GM10248 (cell line): ENCODE data around the gene ZNF143.

Experiments used
- CTCF ChIA-PET: fragments of 300-600 bp; sonication (Branson Sonifier 250); formaldehyde crosslinking; extraction: SDS; loops from one replicate; lab custom pipeline; 2021; ENCODE audit warnings: antibody characterized with exemption; lab: Yijun Ruan, JAX
- POLR2A ChIA-PET: fragments of 350-650 bp; sonication (Branson Sonifier 250); formaldehyde crosslinking; extraction: SDS; loops from one replicate; lab custom pipeline; 2020; ENCODE audit warnings: antibody characterized with exemption; lab: Yijun Ruan, JAX
- DNase-seq: peaks from one replicate; pipeline ENCODE4 v3.0.0; 2012; ENCODE audit errors: extremely low spot score
- TF ChIP-seq, protein P1 (sequence below): IDR thresholded peaks from 2 replicates; pipeline ENCODE4 v1.5.1; 2012; ENCODE audit warnings: mild to moderate bottlenecking, low read depth; ENCODE audit errors: extremely low read depth, missing control alignments, control extremely low read depth

ZNF143 gene

DNA sequence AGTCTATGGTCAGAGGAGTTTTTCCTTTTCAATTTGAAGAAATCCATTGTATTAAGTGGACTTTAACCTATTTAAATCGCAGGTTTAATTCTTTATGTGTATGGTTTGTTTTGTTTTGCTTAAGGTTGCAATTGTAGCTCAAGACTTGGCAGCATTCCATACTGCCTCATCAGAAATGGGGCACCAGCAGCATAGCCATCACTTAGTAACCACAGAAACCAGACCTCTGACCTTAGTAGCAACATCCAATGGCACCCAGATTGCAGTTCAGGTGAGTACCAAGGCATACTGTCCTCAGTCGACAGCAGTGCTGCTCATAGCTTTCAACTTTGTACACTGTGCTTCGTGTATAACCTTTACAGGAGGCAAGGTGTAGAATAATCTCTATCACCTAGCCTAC is 64.3 kb downstream of the ZNF143 start:
- POLR2A ChIA-PET = no interaction called here
- TF ChIP-seq, protein P1, sequence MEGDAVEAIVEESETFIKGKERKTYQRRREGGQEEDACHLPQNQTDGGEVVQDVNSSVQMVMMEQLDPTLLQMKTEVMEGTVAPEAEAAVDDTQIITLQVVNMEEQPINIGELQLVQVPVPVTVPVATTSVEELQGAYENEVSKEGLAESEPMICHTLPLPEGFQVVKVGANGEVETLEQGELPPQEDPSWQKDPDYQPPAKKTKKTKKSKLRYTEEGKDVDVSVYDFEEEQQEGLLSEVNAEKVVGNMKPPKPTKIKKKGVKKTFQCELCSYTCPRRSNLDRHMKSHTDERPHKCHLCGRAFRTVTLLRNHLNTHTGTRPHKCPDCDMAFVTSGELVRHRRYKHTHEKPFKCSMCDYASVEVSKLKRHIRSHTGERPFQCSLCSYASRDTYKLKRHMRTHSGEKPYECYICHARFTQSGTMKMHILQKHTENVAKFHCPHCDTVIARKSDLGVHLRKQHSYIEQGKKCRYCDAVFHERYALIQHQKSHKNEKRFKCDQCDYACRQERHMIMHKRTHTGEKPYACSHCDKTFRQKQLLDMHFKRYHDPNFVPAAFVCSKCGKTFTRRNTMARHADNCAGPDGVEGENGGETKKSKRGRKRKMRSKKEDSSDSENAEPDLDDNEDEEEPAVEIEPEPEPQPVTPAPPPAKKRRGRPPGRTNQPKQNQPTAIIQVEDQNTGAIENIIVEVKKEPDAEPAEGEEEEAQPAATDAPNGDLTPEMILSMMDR = no peak
- no peak for DNase-seq
- CTCF ChIA-PET = interaction anchor here (0.6 to 5.9 kb wide), 4 partner anchors 10 to 27 kb away, joined by 3 to 46 read pairs (median 5); no protein-coding TSS in a partner anchor

GRCh38 chr11:9527481-9528135 is 66.8 kb downstream of the ZNF143 start:
- TF ChIP-seq, protein P1 = no peak
- CTCF ChIA-PET = no interaction called here
- no peak for DNase-seq
- POLR2A ChIA-PET = no interaction called here

DNA sequence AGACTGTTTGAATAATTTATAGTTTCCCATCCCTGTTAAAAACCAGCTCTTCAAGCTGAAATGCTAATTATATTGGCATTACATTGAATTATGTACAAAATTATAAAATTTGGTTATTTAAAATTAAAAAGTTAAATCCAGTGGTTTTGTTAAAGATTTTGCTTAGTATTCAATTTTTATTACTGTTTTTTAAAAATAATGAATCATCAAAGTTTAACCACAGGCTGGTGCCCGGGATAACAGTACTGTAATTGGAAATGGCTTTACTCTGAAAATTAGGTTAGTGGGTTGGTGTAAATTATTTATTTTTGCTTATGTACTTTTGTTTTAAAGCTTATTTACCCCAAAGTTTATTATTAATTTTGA is 67.3 kb downstream of the ZNF143 start:
- TF ChIP-seq, protein P1 = no peak
- no peak for DNase-seq
- POLR2A ChIA-PET = no interaction called here
- CTCF ChIA-PET = no interaction called here

GRCh38 chr11:9528573-9529333 is 67.9 kb downstream of the ZNF143 start:
- ChIA-PET POLR2A (no interaction called here), CTCF (interaction anchor here (1.6 to 2.1 kb wide), 2 partner anchors 22 to 53 kb away, joined by 3 to 11 read pairs; no protein-coding TSS in a partner anchor)
- DNase-seq = no peak
- TF ChIP-seq, protein P1 = no peak

DNA sequence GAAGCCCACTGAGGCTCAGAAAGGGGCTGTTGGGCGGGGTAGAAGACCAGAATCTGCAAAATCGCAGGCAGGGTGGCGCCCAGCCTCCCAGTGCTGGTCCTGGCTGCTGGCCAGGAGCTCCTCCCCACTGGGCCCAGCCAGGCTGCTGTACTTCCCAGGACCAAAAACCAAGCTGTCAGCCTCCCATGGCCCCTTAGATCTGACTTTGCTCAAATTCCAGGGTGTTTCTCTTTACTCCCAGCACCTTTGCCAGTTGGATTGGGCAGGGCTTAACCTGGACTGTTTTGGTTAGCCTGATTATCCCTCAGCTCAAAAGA is 68.5 kb downstream of the ZNF143 start:
- no peak for DNase-seq
- TF ChIP-seq, protein P1 = no peak
- ChIA-PET POLR2A (no interaction called here), CTCF (interaction anchor here (1.6 to 2.1 kb wide), 2 partner anchors 22 to 54 kb away, joined by 3 to 11 read pairs; no protein-coding TSS in a partner anchor)

- ChIA-PET POLR2A (no interaction called here), CTCF (interaction anchor here (1.0 to 2.1 kb wide), 5 partner anchors 9 to 218 kb away, joined by 3 to 11 read pairs (median 3); no protein-coding TSS in a partner anchor)
- DNase-seq = no peak
- TF ChIP-seq, protein P1 = no peak
Observed at GRCh38 chr11:9530020-9530621, 69.3 kb downstream of the ZNF143 start.
